Measurements from ENCODE around the gene FRMD5.

FRMD5 gene

GRCh38 chr15:44159492-44159891 lies 35.6 kb downstream of the FRMD5 start:
- no peak for DNase-seq

DNA sequence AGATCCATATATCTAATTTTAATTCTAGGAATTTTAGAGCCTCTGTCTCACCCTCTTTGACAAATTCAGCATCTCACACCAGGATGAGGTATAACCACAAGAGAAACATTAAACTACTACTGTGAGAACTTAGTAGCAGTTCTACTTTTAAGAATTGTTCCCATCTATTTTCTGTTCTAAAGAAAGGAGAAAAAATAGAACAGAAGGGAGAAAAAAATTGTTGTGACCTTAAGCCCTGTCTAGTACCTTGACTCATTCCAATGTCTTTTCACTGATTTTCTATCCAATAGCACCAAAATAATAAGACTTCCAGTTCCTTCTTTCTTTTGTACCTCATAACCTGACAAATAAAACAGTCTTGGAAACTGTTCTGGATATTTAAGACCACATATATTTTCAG lies 37.0 kb downstream of the FRMD5 start:
- DNase-seq, result no peak

DNA sequence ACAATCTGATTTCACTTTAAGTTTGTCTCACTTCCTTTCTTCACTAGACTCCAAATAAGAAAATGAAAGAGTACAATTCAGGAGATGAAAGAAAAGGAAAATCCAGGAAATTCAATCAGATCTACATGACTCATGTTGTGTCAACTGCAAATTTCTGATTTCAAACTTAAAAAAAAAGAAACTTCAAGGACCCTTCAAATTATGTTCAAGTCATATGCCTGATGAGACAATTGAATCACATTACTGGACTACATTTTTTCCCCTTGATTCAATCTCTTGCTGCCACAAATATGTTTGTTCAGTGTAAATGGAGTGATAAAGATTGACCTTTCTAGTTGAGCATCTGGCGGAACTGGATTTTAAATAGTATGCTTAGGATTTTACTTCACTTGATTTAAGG lies 37.4 kb downstream of the FRMD5 start:
- no peak for DNase-seq

DNA sequence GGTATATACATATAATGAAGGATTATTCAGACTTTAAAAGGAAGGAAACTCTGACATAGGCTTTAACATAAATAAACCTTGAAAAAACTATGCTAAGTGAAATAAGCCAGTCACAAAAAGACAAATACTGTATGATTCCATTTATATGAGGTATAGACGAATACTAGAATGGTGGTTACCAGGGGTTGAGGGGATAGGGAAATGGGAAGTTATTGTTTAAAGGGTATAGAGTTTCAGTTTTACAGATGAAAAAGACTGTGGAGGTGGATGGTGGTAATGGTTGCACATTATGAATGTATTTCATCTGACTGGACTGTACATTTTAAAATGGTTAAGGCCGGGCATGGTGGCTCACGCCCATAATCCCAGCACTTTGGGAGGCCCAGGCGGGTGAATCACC lies 41.7 kb downstream of the FRMD5 start:
- DNase-seq, result no peak

DNA sequence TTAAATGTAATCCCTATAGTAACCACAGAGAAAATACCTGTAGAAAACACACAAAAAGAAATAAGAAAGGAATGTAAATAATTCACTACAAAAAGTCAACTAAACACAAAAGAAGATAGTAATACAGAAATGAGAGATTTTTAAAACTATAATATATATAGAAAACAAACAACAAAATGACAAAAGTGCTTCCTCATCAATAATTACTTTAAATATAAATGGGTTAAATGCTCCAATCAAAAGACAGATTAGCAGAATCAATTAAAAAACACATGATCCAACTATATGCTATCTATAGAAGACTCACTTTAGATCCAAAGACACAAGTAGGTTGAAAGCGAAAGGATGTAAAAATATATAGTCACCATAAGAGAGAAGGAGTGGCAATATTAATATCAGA lies 45.8 kb downstream of the FRMD5 start:
- DNase-seq, result no peak

GRCh38 chr15:44148580-44148979 lies 46.5 kb downstream of the FRMD5 start:
- no peak for DNase-seq

GRCh38 chr15:44147636-44148035 lies 47.4 kb downstream of the FRMD5 start:
- no peak for DNase-seq

GRCh38 chr15:44145495-44145894 lies 49.6 kb downstream of the FRMD5 start:
- no peak for DNase-seq

- DNase-seq, result no peak
Observed at GRCh38 chr15:44144992-44145391, 50.1 kb downstream of the FRMD5 start.

DNA sequence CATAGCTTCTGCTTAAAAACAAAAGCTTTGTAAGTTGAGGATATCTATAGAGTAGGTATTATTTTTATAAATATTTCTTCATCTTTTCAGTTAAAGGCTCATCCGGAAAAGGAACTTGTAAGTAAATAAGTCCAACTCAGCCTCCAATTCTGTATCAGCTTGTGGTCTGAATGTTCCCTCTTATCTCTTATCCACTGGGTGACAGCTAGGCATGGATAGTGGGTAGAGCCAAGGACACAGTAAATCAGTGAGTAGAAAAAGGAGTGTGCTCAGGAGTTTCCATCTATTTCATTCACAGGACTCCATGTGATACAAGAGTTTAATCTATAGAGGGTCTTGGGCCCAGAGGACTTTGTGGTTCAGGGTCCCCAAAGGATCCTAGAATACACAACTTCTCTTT lies 50.9 kb downstream of the FRMD5 start:
- no peak for DNase-seq

DNA sequence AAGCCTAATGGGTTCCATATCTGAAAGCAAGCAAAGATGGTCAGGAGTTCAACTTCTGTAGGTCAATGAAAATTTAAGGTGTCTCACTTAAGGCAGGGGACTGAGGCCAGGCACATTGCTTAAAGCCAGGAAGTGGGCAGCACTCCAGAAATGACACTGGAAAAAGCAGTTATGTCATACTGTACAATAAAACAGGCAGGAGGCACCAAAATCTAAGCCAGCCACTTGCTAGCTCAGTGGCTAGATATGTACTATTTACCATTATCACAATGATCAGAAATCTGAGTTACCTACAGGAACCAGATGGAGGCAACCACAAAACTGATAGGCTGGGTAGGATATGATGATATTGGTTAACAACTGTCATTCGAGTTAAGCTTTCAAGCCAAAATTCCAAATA lies 57.3 kb downstream of the FRMD5 start:
- DNase-seq, result no peak

DNA sequence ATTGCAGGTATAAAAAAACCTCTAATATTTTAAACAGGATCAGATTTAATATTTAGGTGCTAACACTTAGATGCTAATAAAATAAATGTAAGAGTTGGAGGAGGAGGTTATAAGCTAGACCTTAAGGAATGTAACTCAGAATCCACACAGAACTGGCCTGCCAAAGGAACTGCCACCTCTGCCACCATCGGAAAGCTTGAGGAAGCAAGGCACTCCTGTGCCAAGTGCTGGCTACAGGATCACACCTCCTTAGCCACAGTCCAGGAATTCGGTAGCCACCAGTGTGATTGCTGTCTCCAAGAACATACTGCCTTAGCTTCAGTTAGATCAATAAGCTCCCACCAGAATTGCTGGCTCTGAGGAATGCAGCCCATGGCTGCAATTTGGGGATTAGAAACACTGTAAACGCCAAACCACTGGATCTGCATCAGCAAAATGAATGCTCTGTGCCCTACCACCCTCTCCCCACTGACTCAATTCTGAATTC lies 58.0 kb downstream of the FRMD5 start:
- no peak for DNase-seq

DNA sequence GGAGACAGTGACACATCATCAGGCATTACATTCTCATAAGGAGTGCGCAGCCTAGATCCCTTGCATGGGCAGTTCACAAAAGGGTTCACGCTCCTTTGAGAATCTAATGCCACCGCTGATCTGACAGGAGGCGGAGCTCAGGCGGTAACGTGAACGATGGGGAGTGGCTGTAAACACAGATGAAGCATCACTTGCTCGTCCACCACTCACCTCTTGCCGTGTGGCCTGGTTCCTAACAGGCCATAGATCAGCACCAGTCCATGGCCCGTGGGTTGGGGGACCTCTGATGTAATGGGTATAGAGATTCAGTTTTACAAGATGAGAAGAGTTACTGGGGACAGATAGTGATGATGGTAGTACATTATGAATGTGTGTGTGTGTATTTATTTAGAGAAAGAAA lies 63.0 kb downstream of the FRMD5 start:
- DNase-seq, result no peak

DNA sequence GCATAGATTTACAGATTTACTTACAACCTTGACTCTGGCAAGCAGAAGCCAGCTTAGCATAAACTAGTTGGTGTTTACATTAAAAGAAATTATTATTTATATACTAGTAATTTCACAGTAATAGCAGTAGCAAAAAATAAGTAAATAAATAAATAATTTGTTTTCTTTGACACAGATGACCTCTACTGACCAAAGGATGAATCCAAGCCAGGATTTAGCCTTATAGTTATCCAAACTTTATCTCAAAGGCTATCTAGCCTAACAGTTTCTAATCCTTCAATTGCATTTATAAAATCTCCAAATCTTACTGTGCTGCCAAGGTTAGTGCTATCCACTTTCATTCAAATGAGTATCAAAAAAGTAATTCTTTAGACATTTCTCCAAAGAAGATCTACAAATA lies 64.3 kb downstream of the FRMD5 start:
- DNase-seq, result no peak

DNA sequence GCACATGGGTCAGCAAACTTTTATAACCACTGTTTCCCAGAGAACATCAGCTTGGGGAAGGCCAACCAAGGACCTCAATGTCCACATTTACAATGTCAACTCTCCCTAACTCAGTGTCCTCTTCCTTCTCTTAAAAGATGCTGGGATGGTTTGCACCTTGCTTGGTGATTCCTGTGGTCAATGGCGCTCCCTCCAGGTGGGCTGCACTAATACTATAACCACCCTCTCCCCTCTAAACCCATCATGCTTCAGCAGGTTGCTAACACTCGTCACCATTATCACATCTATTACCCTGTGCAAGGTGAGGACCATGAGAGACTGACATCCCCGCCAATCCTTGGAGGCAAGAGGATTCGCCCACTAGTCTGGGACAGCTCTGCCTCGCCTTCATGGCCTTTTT lies 65.2 kb downstream of the FRMD5 start:
- DNase-seq, result no peak

DNA sequence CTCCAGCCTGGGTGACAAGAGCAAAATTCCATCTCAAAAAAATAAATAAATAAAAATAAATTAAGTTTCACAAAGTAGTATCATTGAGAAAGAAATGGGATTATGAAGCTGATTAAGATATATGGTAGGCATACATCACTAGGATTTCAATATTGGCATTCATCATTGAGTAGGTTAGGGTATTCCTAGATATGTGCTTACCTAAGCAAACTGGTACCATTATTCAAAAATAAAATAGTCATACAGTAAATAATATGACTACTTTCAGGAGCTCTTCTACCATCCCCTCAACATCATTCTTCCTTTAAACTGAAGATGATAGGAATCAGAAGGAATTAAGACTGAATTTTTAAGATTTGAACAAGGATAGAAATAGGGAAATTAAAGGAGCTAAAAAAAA lies 66.6 kb downstream of the FRMD5 start:
- no peak for DNase-seq

- no peak for DNase-seq
Observed at GRCh38 chr15:44125879-44126278, 69.2 kb downstream of the FRMD5 start.

DNA sequence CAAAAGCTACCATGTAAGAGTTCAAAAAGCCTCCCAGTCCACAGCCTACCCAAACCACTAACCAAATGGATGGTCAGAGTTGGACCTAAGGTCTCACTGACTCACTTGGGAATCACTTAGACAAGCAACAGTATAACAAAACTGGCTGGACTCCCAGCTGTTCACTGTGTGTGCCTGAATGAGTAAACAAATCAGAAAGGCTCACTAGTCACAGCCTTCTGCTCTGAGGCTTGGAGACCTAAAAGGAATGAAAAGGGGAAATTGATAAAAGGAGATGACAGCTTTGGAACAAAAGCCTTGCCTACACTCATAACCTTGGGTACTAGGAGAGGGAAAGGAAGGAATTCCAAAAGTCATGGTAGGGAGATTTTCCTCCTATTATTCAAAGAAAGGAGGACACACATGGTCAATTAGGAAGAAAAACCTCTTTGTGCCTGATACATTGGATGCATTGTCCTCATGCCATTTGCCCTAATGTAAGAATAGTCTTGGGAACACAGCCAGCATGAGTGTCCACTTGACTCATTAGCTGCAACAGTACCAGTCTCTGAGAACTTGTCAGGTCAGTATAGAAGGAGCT lies 92.3 kb downstream of the FRMD5 start:
- no peak for DNase-seq

- DNase-seq, result no peak
Observed at GRCh38 chr15:44101944-44102343, 93.1 kb downstream of the FRMD5 start.

DNA sequence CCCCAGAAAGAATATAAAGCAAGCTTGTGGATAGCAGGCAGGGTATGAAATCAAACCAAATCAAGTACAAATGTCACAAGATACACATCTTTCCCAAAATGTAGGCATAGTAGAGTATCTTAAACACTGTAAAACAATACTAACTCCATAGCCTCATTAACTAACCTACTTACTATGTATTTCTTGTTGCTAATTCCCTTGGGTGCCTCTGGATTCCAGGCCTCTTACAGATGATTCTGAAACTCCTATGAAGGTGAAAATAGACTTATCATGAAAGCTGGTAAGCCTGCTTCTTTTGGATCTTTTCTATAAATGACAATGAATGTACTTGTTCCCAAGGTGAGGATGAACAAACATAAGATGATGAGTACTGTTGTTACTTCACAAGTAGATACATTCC lies 93.8 kb downstream of the FRMD5 start:
- no peak for DNase-seq

DNA sequence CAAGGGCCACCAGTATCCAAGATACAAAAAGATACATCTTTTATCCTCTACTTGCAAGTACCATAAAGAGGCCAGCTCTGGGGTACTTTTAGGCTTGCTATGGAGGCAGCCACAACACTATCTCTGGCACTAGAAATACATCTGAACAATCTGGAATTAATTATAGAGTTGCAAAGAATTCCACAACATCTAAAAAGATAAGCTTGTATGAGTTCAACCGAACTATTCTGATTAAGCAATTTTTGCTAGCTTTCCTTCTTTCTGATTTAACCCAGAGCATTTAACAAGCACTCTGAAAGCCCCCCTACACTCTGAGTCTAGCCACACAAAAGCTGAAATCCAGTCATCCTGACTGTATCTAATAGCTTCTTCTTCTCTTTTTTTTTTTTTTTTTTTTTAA lies 95.4 kb downstream of the FRMD5 start:
- no peak for DNase-seq

- DNase-seq, result no peak
Observed at GRCh38 chr15:44097552-44097951, 97.5 kb downstream of the FRMD5 start.

- no peak for DNase-seq
Observed at GRCh38 chr15:44096596-44096995, 98.5 kb downstream of the FRMD5 start.

- no peak for DNase-seq
Observed at GRCh38 chr15:44094781-44095180, 100.3 kb downstream of the FRMD5 start.

DNA sequence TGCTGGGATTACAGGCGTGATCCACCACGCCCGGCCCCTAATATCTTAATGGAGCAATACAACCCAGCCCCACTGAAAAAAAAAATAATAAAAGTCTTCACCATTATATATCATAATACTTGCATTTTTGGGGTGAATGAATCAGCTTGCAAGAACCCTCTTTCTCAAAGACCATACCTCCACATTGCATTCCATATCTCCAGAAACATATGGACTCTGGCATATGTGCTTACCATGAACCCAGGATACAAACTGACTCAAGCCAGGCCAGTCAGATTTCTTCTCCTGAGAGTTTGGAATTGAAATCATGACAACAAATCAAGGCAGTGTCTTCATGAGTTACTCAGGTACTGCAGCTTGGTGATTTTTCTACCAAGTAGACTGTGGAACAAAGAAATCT lies 101.2 kb downstream of the FRMD5 start:
- DNase-seq, result no peak

GRCh38 chr15:44092221-44092620 lies 102.8 kb downstream of the FRMD5 start:
- no peak for DNase-seq

Data from NCI-H345 (cell line).